Hematopoietic multipotent progenitor cell treated with erythropoietin and hydrocortisone succinate and interleukin-3 and kit ligand, for 15 days (in vitro differentiated cells): ENCODE measurements around the gene SMARCA5.
"Not testable (repeated sequence)": the region's sequence is repeated elsewhere in the genome, so short reads cannot be mapped to it uniquely, and the experiment has no call there.

Experiments used
- DNase-seq: peaks from one replicate; pipeline ENCODE4 v3.0.0-alpha.2; 2015; ENCODE audit warnings: low spot score

The SMARCA5 gene

DNA sequence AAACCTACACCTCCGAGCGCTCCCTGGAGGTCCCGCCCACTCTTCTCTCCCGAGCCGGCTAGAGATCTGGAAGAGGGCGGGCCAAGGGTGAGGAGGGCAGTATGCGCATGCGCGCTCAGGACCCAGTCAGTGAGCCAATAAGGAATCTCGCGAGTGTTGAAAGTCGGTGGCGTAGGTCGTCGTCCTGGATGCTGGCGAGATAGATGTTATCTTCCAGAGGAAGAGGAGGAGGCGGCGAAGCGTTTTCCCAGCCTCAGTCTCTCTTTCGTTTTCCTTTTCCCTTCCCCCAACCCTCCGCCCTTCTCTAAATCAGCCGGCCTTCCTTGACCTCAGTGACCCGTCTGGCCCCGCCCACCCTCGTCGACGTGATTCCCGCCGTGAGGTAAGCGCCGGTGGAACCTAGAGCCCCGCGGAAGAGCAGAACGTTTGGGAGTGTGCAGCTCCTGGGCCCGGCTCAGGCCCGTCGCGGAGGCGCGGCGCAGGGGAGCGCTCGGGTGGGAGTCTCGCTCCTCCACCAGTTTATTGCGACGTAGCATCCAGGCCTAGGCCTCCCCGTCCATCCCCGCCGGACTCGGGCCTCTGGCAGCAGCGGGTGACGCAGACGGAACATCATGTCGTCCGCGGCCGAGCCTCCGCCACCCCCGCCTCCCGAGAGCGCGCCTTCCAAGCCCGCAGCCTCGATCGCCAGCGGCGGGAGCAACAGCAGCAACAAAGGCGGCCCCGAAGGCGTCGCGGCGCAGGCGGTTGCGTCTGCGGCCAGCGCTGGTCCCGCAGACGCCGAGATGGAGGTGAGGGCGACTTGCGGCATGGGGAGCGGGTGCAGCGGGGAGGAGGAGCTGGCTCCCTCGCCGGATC, at the start of gene SMARCA5:
SMARCA5 (plus strand) TSS at position 389 of the 855 bp plus-strand sequence; CDS start at position 612, 223 bp downstream.
- DNase-seq = peak; percentile 99

DNA sequence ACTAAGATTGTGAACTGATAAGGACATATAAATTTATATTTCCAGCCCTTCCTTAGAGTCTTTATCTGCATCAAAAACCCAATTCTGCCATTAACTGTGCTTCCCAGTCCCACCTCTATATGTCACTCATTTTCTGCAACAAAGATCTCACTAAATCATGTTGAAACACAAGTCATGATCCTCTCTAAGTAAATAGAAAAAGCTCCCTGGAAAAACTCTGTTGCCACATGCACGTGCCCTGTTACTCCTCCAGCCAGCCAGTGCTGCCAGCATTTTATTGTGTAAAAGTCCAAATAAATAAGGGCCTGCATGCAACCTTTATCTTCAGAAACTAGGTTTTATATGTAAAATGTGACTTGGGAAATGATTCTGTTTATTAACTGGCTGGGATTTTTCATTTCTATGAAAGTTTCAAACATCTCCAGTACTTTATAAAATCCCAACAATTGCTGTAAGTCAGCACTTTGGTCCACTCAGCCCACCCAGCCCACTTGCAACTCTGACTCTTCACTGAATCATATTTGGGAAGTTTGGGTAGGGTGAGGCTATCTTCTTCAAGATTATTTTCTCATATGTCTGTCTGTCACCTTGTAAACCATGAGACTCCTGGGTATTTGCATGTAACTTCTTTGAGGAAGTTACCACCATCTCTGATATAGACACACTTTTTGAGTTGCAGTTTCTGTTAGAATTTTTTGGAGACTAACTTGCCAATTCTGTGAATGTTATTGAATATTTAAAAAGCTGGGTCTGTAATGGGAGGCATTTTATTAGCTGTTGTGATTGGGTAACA, 40.0 kb upstream of the SMARCA5 start:
- no peak for DNase-seq

DNA sequence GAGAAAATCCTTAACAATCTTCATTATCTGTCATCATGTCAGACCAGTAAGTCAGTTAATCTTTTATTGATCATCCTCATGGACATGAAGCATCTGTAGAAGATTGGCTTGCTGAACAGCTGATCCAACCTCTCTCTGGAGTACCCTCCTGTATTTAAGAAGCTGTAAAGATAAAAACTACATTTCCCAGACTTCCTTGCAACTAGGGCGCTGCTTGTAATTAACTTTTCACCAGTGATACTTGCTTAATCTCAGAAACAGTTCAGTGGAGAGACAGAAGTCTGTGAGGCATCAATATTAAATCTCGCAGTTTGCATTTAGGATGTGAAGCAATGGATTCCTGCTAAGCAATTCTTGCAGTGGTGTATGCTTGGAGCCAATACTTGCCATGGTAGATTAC, 36.0 kb upstream of the SMARCA5 start:
- no peak for DNase-seq

GRCh38 chr4:143481361-143481760, 32.1 kb upstream of the SMARCA5 start:
- DNase-seq = no peak

DNA sequence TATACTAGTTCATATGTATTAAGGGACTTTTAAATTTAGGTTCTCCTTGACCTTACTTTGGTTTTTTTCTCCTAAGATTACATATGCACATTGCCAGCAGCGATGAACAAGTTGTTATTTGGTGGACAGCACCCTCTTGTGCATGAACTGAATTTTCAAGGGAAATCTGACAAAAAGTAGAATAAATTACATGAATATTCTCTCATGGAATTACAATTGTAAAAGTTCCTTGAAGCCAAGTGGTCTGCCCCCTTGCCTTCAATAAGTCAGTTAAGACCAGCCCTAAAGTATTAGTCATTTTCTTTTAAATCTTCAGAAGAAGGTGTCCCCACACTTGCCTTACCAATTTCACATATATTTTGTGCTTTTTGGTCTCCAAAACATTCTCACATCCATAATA, 30.7 kb upstream of the SMARCA5 start:
- DNase-seq = peak; percentile 46

DNA sequence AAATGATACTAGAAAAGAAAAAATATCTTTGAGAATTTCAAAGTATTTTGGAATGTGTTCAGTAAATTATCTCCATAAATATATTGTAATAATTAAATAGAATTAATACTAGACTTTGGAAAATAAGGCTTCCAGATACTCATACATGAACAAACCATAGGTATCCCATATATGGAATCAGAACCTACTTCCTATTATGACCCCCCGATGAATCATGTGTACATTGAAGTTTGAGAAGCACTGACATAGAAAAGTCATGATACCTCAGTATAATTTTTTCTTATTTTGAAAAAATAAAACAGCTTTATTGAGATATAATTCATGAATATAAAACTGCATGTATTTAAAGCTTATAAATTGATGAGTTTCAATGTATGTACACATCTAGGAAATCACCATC, 27.2 kb upstream of the SMARCA5 start:
- DNase-seq = no peak

GRCh38 chr4:143488687-143489086, 24.8 kb upstream of the SMARCA5 start:
- no peak for DNase-seq

- DNase-seq = no peak
Observed at GRCh38 chr4:143489106-143489505, 24.4 kb upstream of the SMARCA5 start.

GRCh38 chr4:143498021-143498420, 15.5 kb upstream of the SMARCA5 start:
- DNase-seq = no peak

GRCh38 chr4:143502231-143502630, 11.3 kb upstream of the SMARCA5 start:
- no peak for DNase-seq

DNA sequence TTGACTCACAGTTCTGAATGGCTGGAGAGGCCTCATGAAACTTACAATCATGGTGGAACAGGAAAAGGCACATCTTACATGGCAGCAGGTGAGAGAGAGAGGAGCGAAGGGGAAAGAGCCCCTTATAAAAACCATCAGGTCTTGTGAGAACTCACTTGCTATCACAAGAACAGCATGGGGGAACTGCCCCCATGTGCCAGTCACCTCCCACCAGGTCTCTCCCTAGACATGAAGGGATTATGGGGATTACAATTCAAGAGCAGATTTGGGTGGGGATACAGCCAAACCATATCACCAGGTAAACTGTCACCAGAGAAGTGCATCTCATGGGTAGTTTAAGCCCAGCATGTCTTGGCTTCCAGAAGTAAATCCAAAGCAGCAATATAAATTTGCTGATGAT, 7.5 kb upstream of the SMARCA5 start:
- no peak for DNase-seq

GRCh38 chr4:143511906-143512305, 1.6 kb upstream of the SMARCA5 start:
- no peak for DNase-seq

GRCh38 chr4:143512978-143513313, 556 bp upstream of the SMARCA5 start:
- DNase-seq = no peak

DNA sequence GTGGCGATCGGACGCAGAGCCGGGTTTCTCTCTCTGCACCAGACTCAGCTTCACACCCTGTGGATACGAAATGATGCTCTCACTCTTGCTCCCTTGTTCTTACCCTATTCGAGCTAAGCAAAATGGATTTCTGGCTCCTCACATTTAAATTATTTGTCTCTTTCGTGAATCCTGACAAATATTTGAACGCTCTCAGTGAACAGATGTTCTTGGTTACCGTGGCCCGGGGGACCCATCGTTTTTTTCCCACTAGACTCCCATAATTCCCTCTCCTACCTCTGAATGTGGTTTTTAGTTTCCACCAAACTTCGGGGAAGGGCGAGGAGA, 630 bp downstream of the SMARCA5 start:
- DNase-seq = no peak

- peak; percentile 56 for DNase-seq
Observed at GRCh38 chr4:143514497-143514896, 995 bp downstream of the SMARCA5 start.

DNA sequence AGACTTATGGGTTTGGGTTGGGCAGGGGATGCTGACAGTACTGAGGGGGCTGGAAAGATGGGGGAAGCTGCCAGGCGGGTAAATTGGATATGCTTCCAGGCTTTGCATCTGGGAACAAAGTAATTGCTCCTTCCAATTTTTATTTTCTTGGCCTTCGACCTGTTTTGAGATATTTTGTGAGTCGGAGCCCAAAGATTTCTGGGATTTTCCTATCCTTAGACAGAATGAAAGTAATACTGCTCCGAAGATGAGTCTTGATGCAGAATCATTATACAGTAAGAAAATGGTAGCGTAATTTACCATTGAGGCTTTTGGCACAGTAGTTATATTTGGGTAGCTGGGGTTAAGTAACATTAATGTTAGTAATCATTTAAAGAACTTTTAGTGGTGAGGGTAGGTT, 1.4 kb downstream of the SMARCA5 start:
- DNase-seq = no peak

DNA sequence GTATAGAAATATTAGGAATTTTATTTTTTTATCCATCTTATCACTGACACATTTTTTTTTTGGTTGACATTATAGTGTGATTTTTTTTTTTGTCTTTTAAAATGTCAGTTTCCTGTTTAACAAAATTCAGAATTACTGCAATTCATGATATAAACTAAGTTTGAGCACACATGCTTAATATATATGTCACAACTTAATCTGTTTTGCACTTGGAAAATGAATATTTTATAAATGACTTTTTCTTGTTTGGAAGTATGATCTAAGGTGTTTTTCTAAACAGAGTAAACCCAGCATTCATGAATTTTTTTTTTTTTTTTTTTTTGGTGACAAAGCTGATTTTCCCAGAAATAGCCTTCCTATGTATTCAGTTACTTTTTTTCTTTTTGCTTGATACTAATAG, 2.4 kb downstream of the SMARCA5 start:
- DNase-seq = no peak

GRCh38 chr4:143517764-143518163, 4.3 kb downstream of the SMARCA5 start:
- DNase-seq = no peak

DNA sequence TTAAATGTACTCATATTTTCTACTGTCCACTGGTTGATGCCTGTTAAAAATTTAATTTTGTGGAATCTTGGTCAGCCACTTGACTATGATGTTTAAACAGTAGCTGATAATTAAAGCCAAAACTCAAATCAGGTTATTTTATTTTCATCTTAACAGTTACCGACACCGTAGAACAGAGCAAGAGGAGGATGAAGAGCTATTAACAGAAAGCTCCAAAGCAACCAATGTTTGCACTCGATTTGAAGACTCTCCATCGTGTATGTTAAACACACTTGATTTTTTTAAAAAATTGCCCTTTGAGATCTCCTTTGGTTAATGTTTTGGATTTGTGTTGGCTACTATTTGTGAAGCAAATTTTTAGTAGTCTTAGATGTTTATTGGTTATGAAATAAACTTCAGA, 10.7 kb downstream of the SMARCA5 start:
- no peak for DNase-seq

GRCh38 chr4:143528046-143528445, 14.5 kb downstream of the SMARCA5 start:
- DNase-seq = not testable (repeated sequence)

DNA sequence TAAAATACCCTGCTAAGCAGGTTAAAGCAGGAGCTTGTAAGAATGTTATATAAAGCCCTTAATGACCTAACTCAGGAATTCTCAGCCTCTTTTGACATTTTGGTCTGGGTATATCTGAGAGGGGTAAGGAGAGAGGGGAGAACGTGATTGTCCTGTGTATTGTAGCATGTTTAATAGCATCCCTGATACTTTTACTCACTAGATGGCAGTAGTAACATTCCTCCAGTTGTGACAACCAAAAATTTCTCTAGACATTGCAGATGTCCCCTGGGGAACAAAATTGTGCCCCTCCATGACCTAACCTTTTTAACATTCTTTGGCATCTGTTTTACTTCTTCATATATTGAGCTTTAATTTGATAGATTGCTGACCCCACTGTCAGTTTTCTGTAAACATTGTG, 17.9 kb downstream of the SMARCA5 start:
- peak; percentile 32 for DNase-seq

DNA sequence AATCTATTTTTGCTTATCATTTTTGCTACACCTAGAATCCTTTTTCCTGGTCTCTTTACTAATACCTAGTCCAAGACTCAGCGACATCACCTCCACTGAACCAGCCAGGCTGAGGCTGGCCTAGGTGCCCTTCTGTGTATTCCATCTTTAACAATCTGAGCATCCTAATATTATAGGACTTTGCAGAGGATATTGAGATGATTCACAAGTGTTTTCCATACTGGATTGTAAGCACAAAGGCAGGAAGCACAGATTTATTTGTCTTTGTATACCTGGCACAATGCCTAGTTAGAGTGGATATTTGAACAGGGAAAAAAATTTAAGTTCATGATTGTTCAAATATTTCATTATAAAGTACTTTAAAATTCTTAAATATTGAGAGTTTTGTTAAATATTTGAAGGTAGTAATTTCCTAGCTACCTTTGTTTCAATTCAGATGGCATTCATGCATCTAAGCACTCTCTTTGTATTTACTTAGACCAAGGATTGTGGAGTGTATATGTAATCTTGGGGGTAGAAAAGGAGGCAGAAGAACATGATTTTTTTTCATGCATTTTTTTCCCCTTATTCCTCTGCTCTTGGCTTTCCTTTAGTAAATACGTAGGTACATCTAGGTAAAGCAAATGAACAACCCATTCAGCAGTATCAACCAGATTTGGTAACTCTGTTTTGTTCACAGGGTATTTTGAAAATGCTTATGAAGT, 18.4 kb downstream of the SMARCA5 start:
- no peak for DNase-seq
